OCI-LY7 (cell line): Measurements from ENCODE around the gene ARRB2. TPM values are rescaled to one million over a fixed set of nuclear protein-coding genes. Genes with fewer than 3 reads are reported as not detected.

Source experiments
- BruUV-seq: library from RNA; stranded (reverse); fragments of 400-500 nt; replicated peaks from 2 replicates; lab custom pipeline; 2021; lab: Mats Ljungman, UMichigan
- CTCF ChIA-PET: fragments of 300-600 bp; sonication (Branson Sonifier 250); formaldehyde crosslinking; loops from one replicate; lab custom pipeline; 2022; ENCODE audit warnings: antibody characterized with exemption; ENCODE audit not compliant: unreplicated experiment; lab: Charles Lee
- POLR2A ChIA-PET: fragments of 300-600 bp; sonication (Branson Sonifier 250); formaldehyde crosslinking; loops from one replicate; lab custom pipeline; 2022; ENCODE audit warnings: antibody characterized with exemption; lab: Charles Lee
- DNase-seq: peaks from one replicate; pipeline ENCODE4 v3.0.0-alpha.2; 2015; ENCODE audit warnings: low spot score
- H2AFZ ChIP-seq: fragments of 200-600 bp; sonication (generic), shearing (Covaris generic); 2 replicates; pipeline ENCODE4 v1.6.1; 2014; ENCODE audit warnings: mild to moderate bottlenecking, antibody characterized with exemption, low read length, moderate library complexity
- H3K27ac ChIP-seq: fragments of 200-600 bp; sonication (generic); 2 replicates; pipeline ENCODE4 v1.5.1; 2014; ENCODE audit warnings: mixed run types, low read depth, mild to moderate bottlenecking, moderate library complexity, low read length, inconsistent platforms; ENCODE audit not compliant: poor library complexity, severe bottlenecking
- H3K36me3 ChIP-seq: fragments of 200-600 bp; sonication (generic); 2 replicates; pipeline ENCODE4 v1.6.1; 2014; ENCODE audit warnings: mild to moderate bottlenecking, antibody characterized with exemption, low read length, moderate library complexity, mixed read lengths; ENCODE audit not compliant: insufficient read depth
- H3K4me1 ChIP-seq: fragments of 200-600 bp; sonication (generic); 2 replicates; pipeline ENCODE4 v1.5.1; 2014; ENCODE audit warnings: mild to moderate bottlenecking, low read length; ENCODE audit not compliant: insufficient read depth, poor library complexity, severe bottlenecking
- H3K4me2 ChIP-seq: fragments of 200-600 bp; sonication (generic); 2 replicates; pipeline ENCODE4 v1.6.1; 2014; ENCODE audit warnings: mild to moderate bottlenecking, low read length
- H3K4me3 ChIP-seq: fragments of 200-600 bp; sonication (generic); 2 replicates; pipeline ENCODE4 v1.5.1; 2014; ENCODE audit warnings: mild to moderate bottlenecking, low read depth, low read length; ENCODE audit not compliant: poor library complexity, severe bottlenecking
- H3K79me2 ChIP-seq: fragments of 200-600 bp; sonication (generic); 2 replicates; pipeline ENCODE4 v1.6.1; 2016; ENCODE audit warnings: low read depth, mild to moderate bottlenecking, low read length, moderate library complexity, mixed read lengths; ENCODE audit not compliant: insufficient read depth
- H3K9me2 ChIP-seq: fragments of 200-600 bp; sonication (generic); 2 replicates; pipeline ENCODE4 v1.6.1; 2016; ENCODE audit warnings: mild to moderate bottlenecking, low read length, mixed read lengths; ENCODE audit not compliant: insufficient read depth
- H3K9me3 ChIP-seq: fragments of 200-600 bp; sonication (generic); 2 replicates; pipeline ENCODE4 v1.6.1; 2014; ENCODE audit warnings: mild to moderate bottlenecking, mixed run types, low read length, mixed read lengths
- H4K20me1 ChIP-seq: fragments of 200-600 bp; sonication (generic); 2 replicates; pipeline ENCODE4 v1.6.1; 2014; ENCODE audit warnings: mild to moderate bottlenecking, antibody characterized with exemption, low read length, moderate library complexity, mixed read lengths; ENCODE audit not compliant: insufficient read depth
- EZH2phosphoT487 ChIP-seq: fragments of 200-600 bp; sonication (generic); IDR thresholded peaks from 2 replicates; pipeline ENCODE4 v1.6.1; 2018; ENCODE audit warnings: low read depth, borderline replicate concordance, mild to moderate bottlenecking, mixed run types, antibody characterized with exemption, low read length, moderate library complexity, mixed read lengths
- intact Hi-C: fragments of 100-400 bp; cut with micrococcal nuclease; formaldehyde crosslinking; loops from one replicate; pipeline ENCODE4 v1.10.0; 2022; ENCODE audit not compliant: unreplicated experiment
- total RNA-seq, 2 experiments: library from RNA; depleted of rRNA in 1 of 2; stranded (reverse); fragments of >200 nt in 1 of 2; shearing (Covaris generic) in 1 of 2; gene quantifications; 2 replicates each; pipeline ENCODE4 v1.2.3, GENCODE V29; 2014 to 2022
- TF ChIP-seq, protein P1 (sequence below): fragments of 200-600 bp; sonication (generic); conservative IDR thresholded peaks from 2 replicates; pipeline ENCODE4 v1.5.1; 2014; ENCODE audit warnings: mild to moderate bottlenecking, antibody characterized with exemption, low read length, moderate library complexity, mixed read lengths

Gene ARRB2
- total RNA-seq, 2 experiments from 2014 or later = 56.7 to 84.9 TPM

DNA sequence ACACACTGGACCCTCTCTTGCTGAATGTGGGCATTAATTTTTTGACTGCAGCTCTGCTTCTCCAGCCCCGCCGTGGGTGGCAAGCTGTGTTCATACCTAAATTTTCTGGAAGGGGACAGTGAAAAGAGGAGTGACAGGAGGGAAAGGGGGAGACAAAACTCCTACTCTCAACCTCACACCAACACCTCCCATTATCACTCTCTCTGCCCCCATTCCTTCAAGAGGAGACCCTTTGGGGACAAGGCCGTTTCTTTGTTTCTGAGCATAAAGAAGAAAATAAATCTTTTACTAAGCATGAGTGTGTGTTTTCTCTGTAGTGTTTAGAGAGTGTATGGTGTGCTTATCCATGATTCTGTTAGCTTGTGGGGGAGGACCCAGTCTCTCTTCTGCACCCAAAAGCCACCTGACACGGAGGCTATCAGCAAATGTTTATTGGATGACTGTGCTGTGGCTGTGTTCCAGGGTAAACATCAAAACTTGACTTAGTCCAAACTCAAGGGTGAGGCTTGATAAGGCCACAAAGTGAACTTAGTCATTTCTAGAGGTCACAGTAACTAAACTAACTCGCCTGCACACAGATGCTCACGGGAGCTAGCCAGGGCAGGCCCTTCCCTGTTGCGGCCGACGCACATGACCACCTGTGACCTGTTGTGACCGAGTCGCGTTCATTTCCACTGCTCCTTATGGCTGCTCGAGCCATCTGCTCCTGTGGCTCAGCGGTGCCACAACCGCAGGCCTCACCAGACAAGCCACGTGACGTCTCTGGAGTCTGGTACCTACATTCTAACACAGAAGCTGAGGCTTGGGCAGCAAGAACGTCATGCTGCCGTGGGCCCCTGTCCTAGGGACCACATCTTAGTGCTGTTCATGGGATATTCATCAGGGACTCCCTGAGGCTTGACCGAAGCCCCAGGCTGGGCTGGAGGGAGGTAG lies 11.0 kb downstream of the ARRB2 start:
- Histone ChIP-seq H4K20me1 (no peaks in the 10 kb centered on the region), H3K36me3 (peaks cover 37% of the 10 kb centered on the region), H3K9me3 (no peaks in the 10 kb centered on the region), H3K27ac (no peak overlapping the region), H3K4me2 (no peak overlapping the region), H2AFZ (no peak overlapping the region), H3K4me1 (no peaks in the 10 kb centered on the region), H3K9me2 (no peaks in the 10 kb centered on the region), H3K4me3 (no peak overlapping the region), H3K79me2 (no peaks in the 10 kb centered on the region)
- DNase-seq = no peak
- TF ChIP-seq, protein P1, sequence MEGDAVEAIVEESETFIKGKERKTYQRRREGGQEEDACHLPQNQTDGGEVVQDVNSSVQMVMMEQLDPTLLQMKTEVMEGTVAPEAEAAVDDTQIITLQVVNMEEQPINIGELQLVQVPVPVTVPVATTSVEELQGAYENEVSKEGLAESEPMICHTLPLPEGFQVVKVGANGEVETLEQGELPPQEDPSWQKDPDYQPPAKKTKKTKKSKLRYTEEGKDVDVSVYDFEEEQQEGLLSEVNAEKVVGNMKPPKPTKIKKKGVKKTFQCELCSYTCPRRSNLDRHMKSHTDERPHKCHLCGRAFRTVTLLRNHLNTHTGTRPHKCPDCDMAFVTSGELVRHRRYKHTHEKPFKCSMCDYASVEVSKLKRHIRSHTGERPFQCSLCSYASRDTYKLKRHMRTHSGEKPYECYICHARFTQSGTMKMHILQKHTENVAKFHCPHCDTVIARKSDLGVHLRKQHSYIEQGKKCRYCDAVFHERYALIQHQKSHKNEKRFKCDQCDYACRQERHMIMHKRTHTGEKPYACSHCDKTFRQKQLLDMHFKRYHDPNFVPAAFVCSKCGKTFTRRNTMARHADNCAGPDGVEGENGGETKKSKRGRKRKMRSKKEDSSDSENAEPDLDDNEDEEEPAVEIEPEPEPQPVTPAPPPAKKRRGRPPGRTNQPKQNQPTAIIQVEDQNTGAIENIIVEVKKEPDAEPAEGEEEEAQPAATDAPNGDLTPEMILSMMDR = no peak
- TF ChIP-seq EZH2phosphoT487 = no peak
- CTCF ChIA-PET = interaction anchor here (0.9 kb wide), 1 partner anchor 71 kb away, joined by 3 read pairs; no protein-coding TSS in a partner anchor
- intact Hi-C loops = no loop called here
- no TSS peak for BruUV-seq
- POLR2A ChIA-PET = no interaction called here

DNA sequence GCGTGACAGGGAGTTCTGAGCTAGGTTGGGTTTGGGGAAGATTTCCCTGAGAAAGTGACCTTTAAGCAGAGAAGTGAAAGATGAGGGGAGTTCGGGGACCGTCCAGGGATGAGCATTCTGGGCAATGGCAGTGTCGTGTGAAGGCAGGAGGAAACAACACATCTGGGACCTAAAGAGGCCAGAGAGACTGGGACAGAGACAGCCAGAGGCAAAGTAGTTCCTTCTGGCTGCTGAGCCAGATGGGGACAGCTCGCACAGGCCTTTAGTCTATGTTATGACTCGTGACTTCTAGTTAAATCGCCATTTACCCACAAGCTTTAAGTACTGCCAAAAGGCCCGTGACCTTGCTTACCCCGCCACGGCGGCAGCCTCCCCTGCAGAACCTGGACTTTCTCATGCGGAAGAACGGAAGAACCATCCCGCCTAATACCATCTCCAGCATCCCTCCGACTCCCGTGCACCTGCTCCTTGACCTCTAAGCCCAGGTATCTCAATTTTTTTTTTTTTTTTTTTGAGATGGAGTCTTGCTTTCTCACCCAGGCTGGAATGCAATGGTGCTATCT lies 12.3 kb downstream of the ARRB2 start:
- H3K36me3 ChIP-seq = peaks cover 24% of the 10 kb centered on the region
- H3K9me3 ChIP-seq = no peaks in the 10 kb centered on the region
- CTCF ChIA-PET = no interaction called here
- no peaks in the 10 kb centered on the region for H3K4me1 ChIP-seq
- DNase-seq = no peak
- H3K4me2 ChIP-seq = no peak overlapping the region
- H4K20me1 ChIP-seq = no peaks in the 10 kb centered on the region
- H3K4me3 ChIP-seq = no peak overlapping the region
- no TSS peak for BruUV-seq
- H2AFZ ChIP-seq = no peak overlapping the region
- TF ChIP-seq EZH2phosphoT487 = no peak
- TF ChIP-seq, protein P1 = no peak
- no peak overlapping the region for H3K27ac ChIP-seq
- intact Hi-C loops = no loop called here
- H3K9me2 ChIP-seq = no peaks in the 10 kb centered on the region
- POLR2A ChIA-PET = interaction anchor here (0.7 kb wide), 1 partner anchor 113 kb away, joined by 4 read pairs; no protein-coding TSS in a partner anchor
- H3K79me2 ChIP-seq = no peaks in the 10 kb centered on the region
